HFF-Myc (cell line): Measurements from ENCODE around the gene HP.

Experiments used
- DNase-seq: peaks from one replicate; pipeline ENCODE4 v3.0.0-alpha.2; 2011; ENCODE audit warnings: low read depth; ENCODE audit errors: extremely low read depth
- H3K4me3 ChIP-seq: replicated peaks from 2 replicates; pipeline ENCODE4 v1.5.1; 2011; ENCODE audit warnings: low read depth, mild to moderate bottlenecking, control low read depth, low read length
- TF ChIP-seq, protein P1 (sequence below): IDR thresholded peaks from 2 replicates; pipeline ENCODE4 v1.5.1; 2012; ENCODE audit warnings: mild to moderate bottlenecking, low read depth, low read length, control low read depth; ENCODE audit errors: missing control alignments

Gene HP

DNA sequence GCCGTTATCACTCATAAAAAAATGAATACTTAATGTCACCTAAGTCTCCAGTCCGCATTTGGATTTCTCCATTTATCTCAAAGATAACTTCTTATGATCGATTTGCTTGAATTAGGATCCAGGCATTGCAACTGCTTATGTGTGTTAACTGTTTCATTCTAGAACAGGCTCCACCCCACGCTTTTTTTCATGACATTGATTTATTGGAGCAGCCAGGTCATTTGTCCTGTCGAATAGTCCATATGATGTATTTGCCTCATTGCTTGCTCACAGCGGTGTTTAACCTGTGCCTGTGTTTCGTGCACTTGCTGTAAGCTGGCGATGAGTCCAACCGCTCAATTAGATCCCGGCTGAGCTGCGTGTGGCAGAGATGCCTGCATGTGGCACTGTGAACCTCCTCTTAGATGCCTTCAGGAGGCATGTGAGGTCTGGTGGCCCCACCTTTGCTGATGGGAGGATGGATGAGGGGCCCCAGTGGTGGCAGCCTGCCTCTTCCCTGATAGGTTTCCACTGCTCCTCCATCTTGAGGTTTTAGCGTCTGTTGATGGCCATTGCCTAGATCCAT, 55.7 kb downstream of the HP start:
- TF ChIP-seq, protein P1, sequence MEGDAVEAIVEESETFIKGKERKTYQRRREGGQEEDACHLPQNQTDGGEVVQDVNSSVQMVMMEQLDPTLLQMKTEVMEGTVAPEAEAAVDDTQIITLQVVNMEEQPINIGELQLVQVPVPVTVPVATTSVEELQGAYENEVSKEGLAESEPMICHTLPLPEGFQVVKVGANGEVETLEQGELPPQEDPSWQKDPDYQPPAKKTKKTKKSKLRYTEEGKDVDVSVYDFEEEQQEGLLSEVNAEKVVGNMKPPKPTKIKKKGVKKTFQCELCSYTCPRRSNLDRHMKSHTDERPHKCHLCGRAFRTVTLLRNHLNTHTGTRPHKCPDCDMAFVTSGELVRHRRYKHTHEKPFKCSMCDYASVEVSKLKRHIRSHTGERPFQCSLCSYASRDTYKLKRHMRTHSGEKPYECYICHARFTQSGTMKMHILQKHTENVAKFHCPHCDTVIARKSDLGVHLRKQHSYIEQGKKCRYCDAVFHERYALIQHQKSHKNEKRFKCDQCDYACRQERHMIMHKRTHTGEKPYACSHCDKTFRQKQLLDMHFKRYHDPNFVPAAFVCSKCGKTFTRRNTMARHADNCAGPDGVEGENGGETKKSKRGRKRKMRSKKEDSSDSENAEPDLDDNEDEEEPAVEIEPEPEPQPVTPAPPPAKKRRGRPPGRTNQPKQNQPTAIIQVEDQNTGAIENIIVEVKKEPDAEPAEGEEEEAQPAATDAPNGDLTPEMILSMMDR: no peak
- no peak for DNase-seq

More for the DNA sequence above, 55.7 kb downstream of the HP start:
- no peak overlapping the region for H3K4me3 ChIP-seq
